CD14-positive monocyte (primary cell): Measurements from ENCODE around the gene ZIM2. TPM values are rescaled to one million over a fixed set of nuclear protein-coding genes. Genes with fewer than 3 reads are reported as not detected.

Source experiments
- DNase-seq, 3 donors: peaks; one replicate each; pipeline ENCODE4 v3.0.0-alpha.2; 2011 to 2022
- H2AFZ ChIP-seq: 2 replicates; pipeline ENCODE4 v1.6.0; 2012; ENCODE audit warnings: mild to moderate bottlenecking, low read depth, low read length, inconsistent platforms; ENCODE audit not compliant: insufficient read depth, poor library complexity, severe bottlenecking
- H3K27ac ChIP-seq, 2 donors: 1 replicate in 1 of 2; 2 replicates in 1 of 2; pipeline ENCODE4 v1.5.1; 2012 to 2013; ENCODE audit warnings: low read length in 2 of 2, control low read depth in 1 of 2, inconsistent platforms in 1 of 2, low read depth in 1 of 2, mild to moderate bottlenecking in 1 of 2
- H3K27me3 ChIP-seq, 2 donors: one replicate each; pipeline versions ENCODE4 v1.6.0 to v1.6.1; 2011 to 2013; ENCODE audit warnings: low read length in 2 of 2; ENCODE audit not compliant: control insufficient read depth in 2 of 2, insufficient read depth in 2 of 2
- H3K36me3 ChIP-seq, 2 donors: replicated peaks in 1 of 2; 1 replicate in 1 of 2; 2 replicates in 1 of 2; pipeline versions ENCODE4 v1.5.1 to v1.6.1; 2012 to 2013; ENCODE audit warnings: low read length in 2 of 2, control low read depth in 1 of 2, inconsistent platforms in 1 of 2, mild to moderate bottlenecking in 1 of 2; ENCODE audit not compliant: insufficient read depth in 2 of 2, control insufficient read depth in 1 of 2
- H3K4me1 ChIP-seq, 2 donors: 1 replicate in 1 of 2; 2 replicates in 1 of 2; pipeline versions ENCODE4 v1.5.1 to v1.6.1; 2012 to 2013; ENCODE audit warnings: low read length in 2 of 2, control low read depth in 1 of 2, inconsistent platforms in 1 of 2, mild to moderate bottlenecking in 1 of 2, moderate library complexity in 1 of 2; ENCODE audit not compliant: insufficient read depth in 2 of 2, control insufficient read depth in 1 of 2
- H3K4me2 ChIP-seq: replicated peaks from 2 replicates; pipeline ENCODE3; 2012; ENCODE audit warnings: low read length, moderate library complexity, mild to moderate bottlenecking; ENCODE audit not compliant: poor library complexity, severe bottlenecking; ENCODE audit errors: extremely low read depth
- H3K4me3 ChIP-seq, 3 experiments: fragments of 200-600 bp in 1 of 3; sonication (generic) in 1 of 3; replicated peaks in 1 of 3; 1 replicate in 2 of 3; 2 replicates in 1 of 3; pipeline ENCODE4 v1.5.1; 2011 to 2013; ENCODE audit warnings: low read length in 3 of 3, mild to moderate bottlenecking in 3 of 3, control low read depth in 2 of 3, low read depth in 2 of 3, inconsistent platforms in 1 of 3, moderate library complexity in 1 of 3
- H3K79me2 ChIP-seq: 2 replicates; pipeline ENCODE4 v1.6.0; 2012; ENCODE audit warnings: mild to moderate bottlenecking, control low read depth, inconsistent platforms, low read length, moderate library complexity; ENCODE audit not compliant: insufficient read depth
- H3K9ac ChIP-seq: 2 replicates; pipeline ENCODE4 v1.6.0; 2017; ENCODE audit warnings: low read length, mild to moderate bottlenecking; ENCODE audit not compliant: insufficient read depth, poor library complexity, severe bottlenecking
- H3K9me3 ChIP-seq, 2 donors: replicated peaks in 1 of 2; 1 replicate in 1 of 2; 2 replicates in 1 of 2; pipeline versions ENCODE4 v1.5.1 to v1.6.1; 2012 to 2013; ENCODE audit warnings: low read length in 2 of 2, control low read depth in 1 of 2; ENCODE audit not compliant: control insufficient read depth in 1 of 2, insufficient read depth in 1 of 2
- H4K20me1 ChIP-seq: 2 replicates; pipeline ENCODE4 v1.6.0; 2012; ENCODE audit warnings: mild to moderate bottlenecking, low read length, control low read depth, moderate library complexity; ENCODE audit not compliant: insufficient read depth
- H3K27ac Mint-ChIP-seq, 7 donors: one replicate each; pipeline ENCODE4 v1.8.0; 2020; ENCODE audit warnings: mild to moderate bottlenecking in 7 of 7, mixed read lengths in 7 of 7, moderate library complexity in 6 of 7, inconsistent platforms in 2 of 7
- H3K27me3 Mint-ChIP-seq, 3 donors: one replicate each; pipeline ENCODE4 v1.8.0; 2021 to 2022; ENCODE audit warnings: low read depth in 3 of 3, mild to moderate bottlenecking in 3 of 3, mixed read lengths in 3 of 3, moderate library complexity in 3 of 3, inconsistent platforms in 1 of 3
- H3K36me3 Mint-ChIP-seq, 2 donors: one replicate each; pipeline ENCODE4 v1.8.0; 2020; ENCODE audit warnings: mixed read lengths in 2 of 2, inconsistent platforms in 1 of 2, mild to moderate bottlenecking in 1 of 2
- H3K4me1 Mint-ChIP-seq: one replicate; pipeline ENCODE4 v1.8.0; 2020; ENCODE audit warnings: mild to moderate bottlenecking, mixed read lengths
- H3K4me3 Mint-ChIP-seq, 2 donors: one replicate each; pipeline ENCODE4 v1.8.0; 2020; ENCODE audit warnings: mild to moderate bottlenecking in 2 of 2, mixed read lengths in 2 of 2, moderate library complexity in 1 of 2
- H3K9me3 Mint-ChIP-seq, 7 donors: one replicate each; pipeline ENCODE4 v1.8.0; 2020 to 2022; ENCODE audit warnings: mixed read lengths in 7 of 7, mild to moderate bottlenecking in 6 of 7, moderate library complexity in 6 of 7, inconsistent platforms in 2 of 7
- CTCF ChIP-seq: fragments of 200-600 bp; IDR thresholded peaks from one replicate; pipeline ENCODE4 v1.8.0; 2022; ENCODE audit warnings: antibody characterized with exemption, mild to moderate bottlenecking
- WGBS: methylation state at CpG from one replicate; pipeline ENCODE4 v1.1.5; 2013; ENCODE audit warnings: missing lambda C conversion rate; ENCODE audit not compliant: insufficient coverage; 5-methylcytosine and 5-hydroxymethylcytosine counted together
- intact Hi-C, 2 donors: fragments of 100-400 bp; cut with micrococcal nuclease; formaldehyde crosslinking; loops; one replicate each; pipeline versions ENCODE4 v1.15.0 to v1.15.1; 2023
- polyA plus RNA-seq, 3 donors: library from polyadenylated mRNA; depleted of rRNA in 1 of 3; unstranded in 2 of 3; stranded (reverse) in 1 of 3; fragments of 300-500 nt in 2 of 3; fragments of >200 nt in 1 of 3; fragmentation: Illumina TruSeq in 2 of 3; gene quantifications; 1 replicate in 2 of 3; 2 replicates in 1 of 3; pipeline ENCODE4 v1.2.3, GENCODE V29; 2012 to 2021
- small RNA-seq: library from RNA; depleted of rRNA; stranded (forward); fragments of <200 nt; gene quantifications from one replicate; pipeline ENCODE3, GENCODE V24; 2012; ENCODE audit warnings: low read depth; ENCODE audit not compliant: insufficient read length

ZIM2 gene
- polyA plus RNA-seq, 3 donors, result not detected

DNA sequence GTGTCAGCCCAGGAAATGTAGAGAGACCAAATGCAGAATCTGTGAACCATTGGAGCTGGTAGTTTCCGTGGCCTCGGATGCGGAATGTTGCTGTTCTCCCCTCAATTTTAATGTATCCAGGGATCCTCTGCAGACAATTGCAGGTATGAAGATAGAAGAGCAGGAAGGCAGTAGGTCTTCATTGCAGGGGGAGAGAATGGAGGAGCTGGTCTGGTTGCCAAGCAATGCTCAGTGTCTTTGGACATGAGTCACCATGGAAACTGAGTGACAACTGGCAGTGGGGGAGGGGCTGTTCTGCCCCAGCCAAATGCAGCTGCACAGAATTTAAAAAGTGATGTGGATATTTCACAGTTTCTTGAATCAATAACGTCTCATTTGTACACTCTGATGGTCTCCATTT lies 112.8 kb downstream of the ZIM2 start:
- no CpG with 5 or more reads among the region's 4 CpGs for WGBS
- H3K9me3 ChIP-seq, result peaks cover 42 to 45% of the 10 kb centered on the region in 2 donors
- H3K27me3 Mint-ChIP-seq, result peaks cover 0 to 1% (median 0%) of the 10 kb centered on the region in 3 donors

GRCh38 chr19:56725829-56726424 lies 114.6 kb downstream of the ZIM2 start:
- TF ChIP-seq CTCF, result no peak
- peaks cover 40 to 45% of the 10 kb centered on the region in 2 donors for H3K9me3 ChIP-seq
- no peaks in the 10 kb centered on the region for H3K79me2 ChIP-seq
- H3K4me1 ChIP-seq, result no peaks in the 10 kb centered on the region
- H3K36me3 ChIP-seq, result no peaks in the 10 kb centered on the region
- WGBS, result 32% methylated on average over 7 of the region's 9 CpGs
- Mint-ChIP-seq H3K27me3 (peaks cover 0 to 1% (median 0%) of the 10 kb centered on the region in 3 donors), H3K4me3 (no peak overlapping the region), H3K27ac (no peak overlapping the region), H3K4me1 (no peaks in the 10 kb centered on the region), H3K36me3 (no peaks in the 10 kb centered on the region), H3K9me3 (peaks cover 10 to 60% (median 44%) of the 10 kb centered on the region in 7 donors)
- no peak overlapping the region for H3K9ac ChIP-seq
- no peak overlapping the region for H2AFZ ChIP-seq
- no peak overlapping the region for H3K4me3 ChIP-seq
- no peak overlapping the region for H3K4me2 ChIP-seq
- intact Hi-C loops, result no loop called here
- no peaks in the 10 kb centered on the region for H4K20me1 ChIP-seq
- H3K27me3 ChIP-seq, result no peaks in the 10 kb centered on the region
- DNase-seq, result no peak
- no peak overlapping the region for H3K27ac ChIP-seq

More for the DNA sequence above, 112.8 kb downstream of the ZIM2 start:
- Histone ChIP-seq H3K27me3 (no peaks in the 10 kb centered on the region), H3K4me2 (no peak overlapping the region), H3K36me3 (no peaks in the 10 kb centered on the region), H3K4me1 (no peaks in the 10 kb centered on the region), H4K20me1 (no peaks in the 10 kb centered on the region), H3K9ac (no peak overlapping the region), H2AFZ (no peak overlapping the region), H3K4me3 (no peak overlapping the region), H3K27ac (no peak overlapping the region), H3K79me2 (no peaks in the 10 kb centered on the region)
- no peak overlapping the region for H3K4me3 Mint-ChIP-seq
- H3K27ac Mint-ChIP-seq, result no peak overlapping the region
- no peak for TF ChIP-seq CTCF
- no peak for DNase-seq
- no peaks in the 10 kb centered on the region for H3K4me1 Mint-ChIP-seq
- H3K9me3 Mint-ChIP-seq, result peaks cover 11 to 54% (median 43%) of the 10 kb centered on the region in 7 donors
- no peaks in the 10 kb centered on the region for H3K36me3 Mint-ChIP-seq
- intact Hi-C loops, result no loop called here

Small RNA genes within 50 kb of the gene (small RNA-seq; reads per million reads assigned to genes)
- gene AC006115.2, result not detected

Other genes with a start within 250 kb of the ZIM2 start
- 1 to 10 TPM; 2.6 to 4.0 (median 4.0) TPM for gene ZNF71, start 245.4 kb downstream of the ZIM2 start, polyA plus RNA-seq
- gene SMIM17, start 197.6 kb downstream of the ZIM2 start, polyA plus RNA-seq, result not detected
- under 1 TPM in 1 of 3 donors, not detected in 2; 0.07 TPM for gene ZNF835, start 169.0 kb downstream of the ZIM2 start, polyA plus RNA-seq
- gene PEG3, start within 50 bp of the ZIM2 start, polyA plus RNA-seq, result under 1 TPM in 2 of 3 donors, not detected in 1; 0.05 to 0.07 TPM